Measurements from ENCODE around the gene ACBD4.

DNA sequence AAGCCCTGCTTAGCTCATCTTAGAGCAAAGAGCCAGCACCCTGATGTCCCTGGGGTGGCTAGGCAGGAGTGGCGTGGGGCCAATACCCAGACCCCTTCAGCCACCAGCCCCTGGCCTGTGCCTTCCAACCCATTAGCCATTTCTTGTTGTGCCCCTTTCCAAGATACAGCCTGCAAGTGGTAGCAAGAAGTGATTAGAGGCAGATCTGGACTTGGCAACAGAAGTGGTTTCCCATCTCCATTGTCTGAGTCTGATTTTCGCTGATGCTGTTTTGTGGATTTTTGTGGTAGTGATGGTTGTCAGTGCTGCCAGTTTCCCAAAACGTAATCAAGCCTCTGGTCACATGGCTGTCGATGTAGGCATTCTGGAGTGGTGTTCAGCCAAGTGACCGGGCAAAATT lies 28.9 kb upstream of the ACBD4 start:
- TF ChIP-seq, protein P1, sequence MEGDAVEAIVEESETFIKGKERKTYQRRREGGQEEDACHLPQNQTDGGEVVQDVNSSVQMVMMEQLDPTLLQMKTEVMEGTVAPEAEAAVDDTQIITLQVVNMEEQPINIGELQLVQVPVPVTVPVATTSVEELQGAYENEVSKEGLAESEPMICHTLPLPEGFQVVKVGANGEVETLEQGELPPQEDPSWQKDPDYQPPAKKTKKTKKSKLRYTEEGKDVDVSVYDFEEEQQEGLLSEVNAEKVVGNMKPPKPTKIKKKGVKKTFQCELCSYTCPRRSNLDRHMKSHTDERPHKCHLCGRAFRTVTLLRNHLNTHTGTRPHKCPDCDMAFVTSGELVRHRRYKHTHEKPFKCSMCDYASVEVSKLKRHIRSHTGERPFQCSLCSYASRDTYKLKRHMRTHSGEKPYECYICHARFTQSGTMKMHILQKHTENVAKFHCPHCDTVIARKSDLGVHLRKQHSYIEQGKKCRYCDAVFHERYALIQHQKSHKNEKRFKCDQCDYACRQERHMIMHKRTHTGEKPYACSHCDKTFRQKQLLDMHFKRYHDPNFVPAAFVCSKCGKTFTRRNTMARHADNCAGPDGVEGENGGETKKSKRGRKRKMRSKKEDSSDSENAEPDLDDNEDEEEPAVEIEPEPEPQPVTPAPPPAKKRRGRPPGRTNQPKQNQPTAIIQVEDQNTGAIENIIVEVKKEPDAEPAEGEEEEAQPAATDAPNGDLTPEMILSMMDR (IDR thresholded peaks at IDR 0.05) = no peak
- no peak for TF ChIP-seq ZFX (IDR thresholded peaks at IDR 0.05; ENCODE audit: borderline replicate concordance)
